Fibroblast of upper back skin (primary cell): ENCODE measurements around the gene PTPRT.
A peak's percentile ranks its signal among the peaks of the same experiment; 100 is the strongest.

Source experiments
- DNase-seq: peaks from one replicate; pipeline ENCODE4 v3.0.0-alpha.2; 2013

PTPRT gene

DNA sequence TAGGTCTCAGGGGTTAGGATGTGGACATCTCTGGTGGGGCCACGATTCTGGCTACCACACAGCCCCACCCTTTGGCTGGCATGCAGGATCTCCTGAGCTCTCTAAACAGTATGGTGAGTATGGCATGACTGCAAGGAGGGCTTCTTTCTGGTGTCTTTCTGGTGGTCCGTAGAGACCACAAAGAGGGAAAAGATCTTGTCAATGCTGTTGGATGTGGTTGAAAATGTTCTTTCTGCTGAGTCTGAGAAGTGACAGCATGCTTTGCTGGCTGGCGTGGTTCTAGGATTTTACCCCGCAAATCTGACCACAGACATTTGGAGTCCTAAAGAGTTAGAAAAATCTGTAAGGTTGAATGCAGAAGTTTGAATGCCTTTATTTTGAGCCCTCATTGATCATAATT is 1096.7 kb downstream of the PTPRT start:
- DNase-seq = no peak

DNA sequence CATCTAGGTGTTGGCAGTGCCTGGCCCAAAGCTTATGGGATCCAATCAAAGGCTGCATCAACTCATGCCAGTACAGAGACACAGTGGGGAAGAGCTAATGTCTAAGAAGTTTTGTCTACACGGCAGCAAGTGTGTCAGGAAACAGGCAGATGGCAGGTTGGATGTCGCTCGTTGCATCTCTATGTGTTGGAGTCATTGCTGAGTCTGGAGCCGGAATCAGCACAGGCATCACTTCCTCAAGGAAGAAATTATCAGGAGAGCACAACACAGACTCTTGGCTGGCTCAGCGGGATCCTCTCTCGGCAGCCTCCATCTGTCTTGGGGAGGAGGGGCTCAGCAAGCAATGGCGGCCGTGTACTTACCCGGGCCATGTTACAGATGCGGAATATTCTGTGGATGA is 1104.3 kb downstream of the PTPRT start:
- DNase-seq = no peak

DNA sequence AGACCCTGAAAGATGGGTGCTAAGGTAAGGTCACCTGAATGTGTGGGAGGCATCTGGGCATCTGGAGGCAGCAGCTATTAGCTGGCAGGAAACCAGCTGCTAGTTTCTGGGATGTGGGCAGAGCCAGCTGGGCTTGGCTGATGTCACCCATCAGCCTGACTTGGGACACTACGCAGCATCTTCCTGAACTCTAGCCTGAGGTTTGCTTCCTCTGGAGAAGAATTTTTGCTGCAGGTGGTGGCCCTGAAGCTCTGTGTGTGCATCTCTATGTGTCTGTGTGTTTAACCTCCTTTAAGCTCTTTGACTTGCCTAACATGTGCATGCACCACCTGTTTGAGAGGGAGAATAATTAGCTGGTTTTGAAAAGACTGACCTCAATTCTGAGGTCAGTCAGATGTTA is 1106.4 kb downstream of the PTPRT start:
- DNase-seq = no peak

DNA sequence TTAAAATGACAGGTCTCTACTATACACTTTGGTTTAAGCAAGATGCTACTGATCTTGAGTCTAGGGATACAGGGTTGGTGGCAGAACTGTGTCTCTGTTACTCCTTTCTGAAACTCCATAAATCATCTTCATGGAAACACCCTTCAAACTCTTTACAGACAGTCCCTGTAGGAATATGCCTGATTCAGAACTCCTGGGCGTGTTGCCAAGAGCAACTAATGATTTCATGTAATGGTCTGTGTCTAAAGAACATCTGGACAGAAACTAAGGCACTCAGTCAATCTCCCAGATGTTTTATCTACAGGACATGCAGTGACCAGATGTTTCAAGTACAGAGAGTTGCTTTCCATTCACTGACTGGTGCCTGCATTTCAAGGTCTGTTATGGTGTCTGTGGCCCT is 1107.1 kb downstream of the PTPRT start:
- peak; percentile 2 for DNase-seq

DNA sequence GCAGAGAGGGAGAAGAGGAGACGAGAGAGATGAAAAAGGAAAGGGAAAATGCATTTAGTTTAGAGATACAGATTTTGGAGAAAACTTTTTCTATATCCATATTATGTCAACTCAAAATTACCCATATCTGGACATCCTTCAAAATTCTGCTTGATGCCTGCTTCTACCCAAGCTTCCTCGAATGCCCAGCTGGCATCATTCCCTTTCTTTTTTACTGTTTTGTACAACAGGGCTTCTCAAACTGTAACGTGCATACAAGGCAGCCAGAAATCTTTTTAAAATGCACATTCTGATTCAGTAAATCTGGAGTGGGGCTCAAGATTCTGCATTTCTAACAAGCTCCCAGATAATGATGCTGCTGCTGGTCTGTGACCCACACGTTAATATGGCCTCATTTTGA is 1108.8 kb downstream of the PTPRT start:
- no peak for DNase-seq

DNA sequence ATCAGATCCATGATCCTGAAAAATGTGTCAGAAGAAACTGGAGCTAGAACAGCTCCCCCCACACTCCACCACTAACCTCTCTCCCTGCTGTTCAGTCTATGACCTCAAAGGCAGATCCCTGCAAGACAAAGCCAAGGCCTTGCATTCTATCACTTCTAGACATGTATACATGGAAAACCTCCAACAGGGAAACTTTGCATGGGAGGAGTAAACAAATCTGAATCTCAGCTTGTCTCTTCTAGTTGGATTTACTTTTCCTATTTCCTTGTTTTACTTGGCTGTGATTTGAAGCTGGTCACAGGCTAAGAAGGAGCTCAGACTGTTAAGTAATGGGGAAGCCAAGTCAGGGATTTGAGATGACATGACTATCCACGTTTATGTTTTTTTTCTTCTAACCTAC is 1114.8 kb downstream of the PTPRT start:
- no peak for DNase-seq

DNA sequence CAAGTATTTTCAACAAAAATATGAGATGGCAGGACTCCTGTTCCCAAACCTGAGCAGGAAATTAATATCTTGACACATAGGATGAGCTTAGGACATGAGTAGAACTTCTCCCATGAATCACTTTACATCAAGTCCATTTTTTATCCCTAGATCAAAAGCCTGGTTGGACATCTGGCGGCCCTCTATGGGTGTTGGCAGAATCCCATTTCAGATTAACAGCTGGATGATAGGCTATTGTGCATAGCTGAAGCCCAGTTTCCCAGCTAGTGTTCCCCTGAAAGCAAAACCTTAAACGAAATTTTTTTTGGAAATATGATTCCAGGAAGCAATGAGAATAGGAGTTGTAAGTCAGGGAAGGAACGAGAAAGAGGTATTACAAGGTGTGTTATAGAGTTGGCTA is 1122.1 kb downstream of the PTPRT start:
- no peak for DNase-seq

DNA sequence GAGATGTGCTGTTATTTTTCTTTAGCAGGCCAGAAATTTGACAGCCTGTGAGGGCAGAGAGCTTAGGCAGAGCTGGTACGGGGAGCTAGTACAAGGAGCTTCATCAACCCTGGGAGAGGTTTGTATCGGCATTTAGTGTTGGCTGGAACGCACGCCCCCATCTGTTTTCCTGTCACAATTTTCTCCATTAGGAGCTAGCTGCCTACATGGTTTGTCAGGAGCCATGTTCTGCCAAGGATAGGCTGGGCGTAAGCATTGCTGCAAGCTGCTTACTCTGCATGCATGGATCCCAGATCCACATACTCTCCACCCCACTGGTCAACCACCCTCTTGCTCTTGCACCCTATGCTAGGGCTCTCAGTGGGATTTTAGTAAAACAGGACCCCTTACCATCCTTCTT is 1122.5 kb downstream of the PTPRT start:
- no peak for DNase-seq

DNA sequence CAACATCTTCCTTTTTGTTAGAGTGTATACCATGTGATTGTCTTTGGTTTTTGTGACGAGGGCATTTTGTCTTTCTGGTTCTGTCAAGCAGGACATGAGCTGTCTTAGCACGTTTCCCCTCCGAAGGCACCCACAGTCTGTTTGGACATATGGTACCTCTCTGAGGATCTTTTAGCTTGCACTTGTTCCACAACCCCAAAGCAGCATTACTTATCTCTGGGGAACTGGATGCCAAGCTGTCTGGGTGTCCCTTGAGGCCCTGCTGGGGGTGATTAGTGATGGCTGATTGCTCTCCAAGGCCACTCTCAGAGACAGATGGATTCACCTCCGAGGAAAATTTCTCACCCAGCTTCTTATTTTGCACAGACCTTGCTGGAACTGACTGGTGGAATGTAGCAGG is 1126.6 kb downstream of the PTPRT start:
- no peak for DNase-seq

DNA sequence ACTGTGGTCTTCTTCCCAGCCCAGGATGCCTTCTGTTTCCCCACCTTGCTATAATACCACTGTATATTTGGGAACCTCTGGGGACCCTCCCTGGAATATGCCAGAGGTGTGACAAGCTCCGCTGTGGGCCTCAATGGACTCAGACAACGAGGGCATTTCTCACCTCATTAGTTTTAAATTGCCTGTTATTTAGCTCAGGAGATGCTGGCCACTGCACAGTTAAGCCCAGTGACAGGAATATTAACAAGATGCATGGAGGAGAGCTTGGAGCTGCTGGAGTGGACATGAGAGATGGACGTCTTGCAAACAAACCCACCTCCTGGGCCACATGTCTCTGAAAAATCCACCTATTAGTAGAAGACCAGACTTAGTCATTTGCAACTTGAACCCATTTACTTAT is 1136.4 kb downstream of the PTPRT start:
- DNase-seq = no peak

DNA sequence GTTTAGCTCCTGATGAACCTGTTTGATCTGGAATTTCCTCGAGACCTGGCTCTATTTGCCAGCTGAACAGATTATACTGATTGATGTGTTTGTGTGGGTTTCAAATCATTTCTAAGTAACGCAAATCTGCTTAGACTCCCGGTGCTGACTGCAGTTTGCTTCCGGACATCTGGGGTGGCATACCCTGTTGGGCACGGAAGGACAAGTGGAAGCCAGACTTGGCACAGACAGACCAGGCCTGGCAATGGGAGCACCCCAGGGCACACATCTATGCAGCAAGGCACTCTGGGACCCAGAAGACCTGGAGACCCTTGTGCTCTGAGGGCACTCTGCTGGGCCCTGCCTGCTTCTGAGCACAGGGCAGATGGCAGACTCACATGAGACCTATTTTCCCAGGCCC is 1137.8 kb downstream of the PTPRT start:
- no peak for DNase-seq

DNA sequence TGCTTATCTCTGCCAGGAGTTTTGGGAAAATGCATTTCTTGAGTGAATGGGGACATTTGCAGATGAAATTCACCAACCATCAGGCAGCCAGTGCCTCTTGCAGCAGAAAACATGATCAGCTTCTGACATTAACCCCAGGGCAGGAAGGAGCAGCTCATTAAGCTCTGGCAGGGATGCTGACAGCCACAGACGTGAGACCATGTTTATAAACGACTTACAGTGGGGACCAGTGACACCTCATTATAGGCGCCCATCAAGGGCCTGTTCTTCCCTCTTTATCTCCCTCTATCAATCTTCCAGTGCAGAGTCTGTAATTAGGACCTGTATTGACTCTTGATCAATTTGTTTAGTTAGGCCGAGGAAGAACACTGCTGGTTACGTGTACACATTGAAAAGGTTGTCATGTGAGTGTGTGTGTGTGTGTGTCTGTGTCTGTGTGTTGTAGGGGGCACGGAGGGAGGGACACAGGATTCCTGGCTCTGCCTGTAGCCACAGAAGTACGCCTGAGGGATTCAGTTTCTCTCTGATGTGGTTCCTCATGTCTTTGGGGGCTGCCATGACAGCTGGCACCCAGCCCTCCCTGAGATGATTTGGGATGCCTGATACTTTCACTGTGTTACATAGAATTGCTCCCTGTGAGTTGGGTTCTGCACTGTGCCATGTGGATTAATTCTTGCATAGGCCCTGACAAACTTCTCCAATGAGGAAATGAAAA is 1143.2 kb downstream of the PTPRT start:
- no peak for DNase-seq

DNA sequence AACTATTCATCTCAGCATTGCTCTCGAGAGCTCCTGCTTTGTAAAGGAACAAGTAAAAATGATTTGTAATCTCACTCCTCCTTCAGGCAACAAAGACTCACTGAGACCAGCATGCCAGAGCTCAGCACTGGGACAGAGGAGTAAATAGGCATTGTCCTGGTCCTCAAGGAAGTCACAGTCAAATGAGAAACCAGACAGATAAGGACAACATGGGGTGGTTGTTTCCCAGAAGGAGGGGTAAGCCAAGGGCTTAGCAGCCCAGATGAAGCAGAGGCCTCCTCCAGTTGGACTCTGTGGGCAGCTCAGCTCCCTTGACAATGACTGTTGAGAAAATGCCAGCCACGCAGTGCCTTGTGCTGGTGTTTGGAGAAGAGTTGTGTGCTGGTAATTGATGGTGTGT is 1145.8 kb downstream of the PTPRT start:
- DNase-seq = no peak

DNA sequence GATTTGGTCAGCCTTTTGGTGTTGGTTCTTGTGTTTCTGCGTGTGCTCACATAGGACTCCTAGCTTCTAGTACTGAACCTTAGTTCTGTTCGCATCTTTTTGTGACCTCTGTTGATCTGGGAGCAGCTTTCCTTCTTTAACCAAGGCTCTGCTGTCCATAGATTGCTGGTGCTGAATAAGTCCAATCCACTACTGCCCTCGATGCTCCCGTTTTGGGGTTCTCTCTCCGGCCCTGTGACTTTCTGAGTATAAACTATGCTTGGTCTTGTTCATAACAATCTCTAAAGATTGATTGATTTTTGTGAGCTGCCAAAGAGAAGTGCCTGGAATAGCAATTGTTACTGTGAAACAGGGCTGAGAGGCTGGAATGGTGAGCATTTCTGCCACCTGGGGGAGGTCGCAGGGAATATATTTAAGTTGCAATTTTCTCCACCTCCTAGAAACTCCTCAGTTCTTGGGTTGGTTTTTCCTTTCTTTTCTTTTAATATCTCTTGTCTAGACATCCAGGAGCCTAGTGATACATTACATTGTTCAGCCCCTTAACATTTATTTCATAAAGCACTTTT is 1148.6 kb downstream of the PTPRT start:
- no peak for DNase-seq

DNA sequence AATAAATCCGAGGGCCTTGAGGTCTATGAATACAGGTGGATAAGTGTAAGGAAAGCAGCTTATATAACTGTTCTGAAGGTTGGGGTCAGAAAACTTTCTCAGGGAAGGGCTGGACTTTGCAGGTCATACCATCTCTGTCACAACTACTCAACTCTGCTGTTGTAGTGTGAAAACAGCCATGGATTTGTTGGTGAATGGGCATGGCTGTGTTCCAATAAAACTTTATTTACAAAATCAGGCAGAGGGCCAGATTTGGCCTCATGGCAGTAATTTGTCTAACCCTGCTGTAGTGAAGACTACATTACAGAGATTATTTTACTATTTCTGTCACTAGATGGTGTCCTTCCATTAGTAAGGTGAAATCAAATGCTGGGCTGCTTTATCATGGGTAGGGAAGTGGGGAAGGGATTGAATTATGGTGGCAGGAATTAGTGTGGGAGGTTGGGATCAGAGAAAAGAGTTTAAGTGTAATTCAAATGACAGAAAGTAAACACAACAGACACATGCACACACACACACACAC is 1161.9 kb downstream of the PTPRT start:
- DNase-seq = no peak

DNA sequence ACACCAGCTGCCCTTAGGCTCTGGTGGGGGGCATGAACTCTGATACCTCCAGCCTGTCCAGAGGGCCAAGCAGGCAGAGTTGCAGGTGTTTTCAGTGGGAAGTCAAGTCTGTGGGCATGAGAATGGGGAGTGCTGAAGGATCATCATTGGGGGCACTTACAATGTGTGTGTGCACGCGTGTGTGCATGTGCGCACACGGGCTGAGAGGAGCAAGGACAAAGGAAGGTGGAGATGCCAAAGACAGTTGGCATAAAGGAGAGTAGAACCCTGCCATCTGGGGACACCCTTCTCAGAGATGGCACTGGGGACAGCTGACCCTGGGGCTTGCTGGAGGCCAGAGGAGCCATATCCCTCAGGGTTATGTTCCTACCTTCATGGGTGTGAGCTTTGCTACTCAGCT is 1163.1 kb downstream of the PTPRT start:
- no peak for DNase-seq

DNA sequence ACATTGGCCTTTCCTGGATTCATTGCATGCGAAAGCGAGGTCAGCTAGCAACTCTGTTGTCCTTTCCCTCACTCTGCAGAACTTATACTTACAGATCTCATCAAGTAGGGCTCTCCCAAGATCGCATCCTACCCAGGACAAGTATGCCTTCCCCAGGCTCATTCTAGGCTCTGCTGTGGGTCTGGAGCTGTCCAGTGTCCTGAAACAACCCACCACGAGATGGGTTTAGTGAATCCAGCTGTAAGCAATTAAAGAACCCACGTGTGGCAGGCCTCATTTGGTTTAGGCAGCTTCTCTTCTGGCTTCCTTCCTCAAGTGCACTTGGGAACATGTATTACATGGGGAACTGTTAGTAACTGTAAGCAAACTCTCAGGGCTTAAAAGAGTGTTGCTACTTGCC is 1165.1 kb downstream of the PTPRT start:
- DNase-seq = no peak
